GF-D8 (cell line): ENCODE data around the gene RIPK3.
A peak's percentile ranks its signal among the peaks of the same experiment; 100 is the strongest.

ENCODE experiments used
- DNase-seq: peaks from one replicate; lab custom pipeline; 2025; lab: John Stamatoyannopoulos, UW

Gene RIPK3

GRCh38 chr14:24300326-24300980 is 39.3 kb downstream of the RIPK3 start:
- no peak for DNase-seq

- DNase-seq, result peak; percentile 50
These were observed 40.3 kb downstream of the RIPK3 start, which contains the start of the genes DHRS1 and NOP9 for GRCh38 chr14:24299255-24300191. DHRS1 (minus strand) TSS chr14:24299780; CDS start chr14:24299106, 674 bp downstream. NOP9 (plus strand) TSS chr14:24299850; CDS start chr14:24299955, 105 bp downstream.

- DNase-seq, result no peak
These were observed 40.9 kb downstream of the RIPK3 start for GRCh38 chr14:24298892-24299254.

- peak; percentile 30 for DNase-seq
These were observed 42.4 kb downstream of the RIPK3 start for GRCh38 chr14:24297190-24297964.

GRCh38 chr14:24296341-24297157 is 43.2 kb downstream of the RIPK3 start:
- DNase-seq, result peak; percentile 38

- DNase-seq, result no peak
These were observed 46.3 kb downstream of the RIPK3 start for GRCh38 chr14:24293525-24293924.

GRCh38 chr14:24292118-24292807 is 47.5 kb downstream of the RIPK3 start:
- DNase-seq, result no peak

- DNase-seq, result no peak
These were observed 48.2 kb downstream of the RIPK3 start for GRCh38 chr14:24291446-24292117.

- no peak for DNase-seq
These were observed 49.0 kb downstream of the RIPK3 start for GRCh38 chr14:24290746-24291145.

- no peak for DNase-seq
These were observed 50.0 kb downstream of the RIPK3 start for GRCh38 chr14:24289649-24290280.

GRCh38 chr14:24286996-24287395 is 52.8 kb downstream of the RIPK3 start:
- DNase-seq, result no peak
